ENCODE results near the gene MTG2.

MTG2 gene

DNA sequence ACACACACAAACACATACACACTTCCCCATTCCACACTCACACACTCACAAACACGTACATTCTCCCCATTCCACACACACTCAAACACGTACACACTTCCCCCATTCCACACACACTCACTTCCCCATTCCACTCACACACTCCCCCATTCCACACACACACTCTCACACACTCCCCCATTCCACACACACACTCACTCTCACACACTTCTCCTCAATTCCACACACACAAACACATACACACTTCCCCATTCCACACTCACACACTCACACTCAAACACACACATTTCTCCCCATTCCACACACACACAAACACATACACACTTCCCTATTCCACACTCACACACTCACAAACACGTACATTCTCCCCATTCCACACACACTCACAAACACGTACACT lies 46.8 kb downstream of the MTG2 start:
- in situ Hi-C loops (cut with HindIII; ENCODE audit: low sequenced_read_pairs): no loop called here

DNA sequence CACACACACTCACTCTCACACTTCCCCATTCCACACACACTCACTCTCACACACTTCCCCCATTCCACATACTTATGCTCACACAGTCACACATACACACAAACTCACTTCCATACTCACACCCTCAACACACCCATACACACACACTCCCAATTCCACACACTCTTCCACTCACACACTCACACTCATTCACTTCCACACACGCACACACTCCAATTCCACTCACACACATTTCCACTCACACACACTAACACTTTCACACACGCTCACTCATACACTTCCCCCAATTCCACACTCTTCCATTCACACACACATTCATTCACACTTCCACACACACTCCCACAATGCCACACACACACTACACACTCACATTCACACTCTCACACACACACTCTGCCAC lies 47.4 kb downstream of the MTG2 start:
- in situ Hi-C loops (cut with HindIII; ENCODE audit: low sequenced_read_pairs): no loop called here

GRCh38 chr20:62230696-62231095 lies 47.9 kb downstream of the MTG2 start:
- in situ Hi-C loops (cut with HindIII; ENCODE audit: low sequenced_read_pairs): no loop called here

GRCh38 chr20:62231292-62231691 lies 48.5 kb downstream of the MTG2 start:
- in situ Hi-C loops (cut with HindIII; ENCODE audit: low sequenced_read_pairs): no loop called here

- in situ Hi-C loops (cut with HindIII; ENCODE audit: low sequenced_read_pairs): no loop called here
Measured at GRCh38 chr20:62232194-62232593, 49.4 kb downstream of the MTG2 start.

GRCh38 chr20:62232770-62233645 lies 50.2 kb downstream of the MTG2 start:
- in situ Hi-C loops (cut with HindIII; ENCODE audit: low sequenced_read_pairs): no loop called here

- in situ Hi-C loops (cut with HindIII; ENCODE audit: low sequenced_read_pairs): no loop called here
Measured at GRCh38 chr20:62233684-62234083, 50.9 kb downstream of the MTG2 start.

- in situ Hi-C loops (cut with HindIII; ENCODE audit: low sequenced_read_pairs): no loop called here
Measured at GRCh38 chr20:62234339-62234738, 51.5 kb downstream of the MTG2 start.

- in situ Hi-C loops (cut with HindIII; ENCODE audit: low sequenced_read_pairs): no loop called here
Measured at GRCh38 chr20:62235001-62235776, 52.4 kb downstream of the MTG2 start.

DNA sequence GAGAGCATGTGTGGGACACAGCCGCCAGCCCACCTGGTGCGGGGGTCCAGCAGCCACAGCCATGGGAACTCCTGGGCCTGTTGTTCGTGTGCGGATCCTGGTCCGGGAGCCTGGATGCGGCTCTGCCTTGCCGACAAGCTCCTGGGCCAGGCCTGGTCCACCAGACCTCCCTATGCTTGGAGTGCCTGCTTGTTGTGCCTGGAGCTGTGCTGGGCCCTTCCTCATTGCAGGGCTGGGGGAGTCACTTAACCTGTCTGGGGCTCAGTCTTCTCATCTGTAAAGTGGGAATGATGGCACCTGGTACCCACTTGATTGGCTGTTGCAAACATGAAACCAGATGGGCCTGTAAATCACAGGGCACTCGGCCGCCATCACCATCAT lies 52.9 kb downstream of the MTG2 start:
- in situ Hi-C loops (cut with HindIII; ENCODE audit: low sequenced_read_pairs): no loop called here

DNA sequence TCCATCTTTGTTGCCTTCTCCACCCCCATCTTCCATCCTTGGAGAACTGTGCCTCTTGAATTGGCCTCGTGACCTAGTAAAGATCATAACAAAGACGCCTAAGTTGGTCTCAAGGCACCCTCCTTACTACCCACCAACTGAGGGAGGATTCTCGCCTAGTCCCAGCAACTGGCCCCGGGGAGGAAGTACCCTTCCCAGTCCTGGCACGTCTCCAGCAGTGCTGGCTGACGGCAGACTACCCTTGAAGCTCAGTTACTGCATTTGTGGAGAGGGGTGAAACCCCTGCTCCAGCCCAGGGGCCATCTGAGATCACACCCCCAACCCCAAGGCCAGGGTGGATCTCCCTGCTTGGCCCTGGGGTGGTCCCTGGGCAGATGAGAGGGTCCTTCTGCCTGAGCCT lies 53.4 kb downstream of the MTG2 start:
- in situ Hi-C loops (cut with HindIII; ENCODE audit: low sequenced_read_pairs): no loop called here

GRCh38 chr20:62236766-62237513 lies 54.1 kb downstream of the MTG2 start:
- in situ Hi-C loops (cut with HindIII; ENCODE audit: low sequenced_read_pairs): no loop called here

- in situ Hi-C loops (cut with HindIII; ENCODE audit: low sequenced_read_pairs): no loop called here
Measured at GRCh38 chr20:62237514-62237800, 54.6 kb downstream of the MTG2 start.

DNA sequence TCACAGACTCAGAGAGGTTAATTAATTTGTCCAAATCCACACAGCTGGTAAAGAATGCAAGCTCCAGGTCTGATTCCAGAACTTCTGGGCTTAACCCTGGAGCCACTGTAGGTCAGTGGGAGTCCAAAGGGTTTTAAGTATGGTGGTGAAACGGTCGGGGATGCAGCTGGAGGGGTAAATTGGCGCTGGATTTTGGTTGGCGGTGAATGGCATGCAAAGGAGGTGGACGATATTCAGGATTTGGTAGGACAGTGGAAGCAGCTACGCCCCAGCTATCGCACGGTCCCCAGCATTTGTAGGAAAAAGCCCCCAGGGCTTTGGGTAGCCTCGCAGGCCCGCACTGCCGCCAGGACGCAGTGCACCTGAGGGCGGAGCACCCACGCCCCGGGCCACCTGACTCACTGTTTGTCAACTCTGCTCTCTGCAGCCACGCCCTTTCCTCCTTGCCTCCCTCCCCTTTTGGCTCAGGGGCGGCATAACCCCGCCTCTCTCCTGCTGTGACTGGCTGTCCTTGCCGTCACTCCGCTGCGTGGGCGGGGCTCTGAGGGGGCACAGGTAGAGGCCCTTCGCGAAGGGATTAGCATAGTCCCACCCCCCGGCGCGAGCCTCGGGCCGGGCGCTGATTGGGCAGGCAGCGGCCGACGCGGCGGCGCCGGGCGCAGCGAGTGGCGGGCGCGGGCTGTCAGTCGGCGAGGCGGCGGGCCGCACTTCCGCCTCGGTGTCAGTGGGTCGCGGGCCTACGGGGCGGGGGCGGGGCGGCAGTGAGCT lies 55.2 kb downstream of the MTG2 start, which contains the start of gene OSBPL2:
TSS of gene OSBPL2 (plus strand) at position 721 of the 768 bp plus-strand sequence. CDS start 17,664 bp downstream, outside the sequence.
- in situ Hi-C loops (cut with HindIII; ENCODE audit: low sequenced_read_pairs): no loop called here

- in situ Hi-C loops (cut with HindIII; ENCODE audit: low sequenced_read_pairs): no loop called here
Measured at GRCh38 chr20:62238569-62239277, 55.9 kb downstream of the MTG2 start.

DNA sequence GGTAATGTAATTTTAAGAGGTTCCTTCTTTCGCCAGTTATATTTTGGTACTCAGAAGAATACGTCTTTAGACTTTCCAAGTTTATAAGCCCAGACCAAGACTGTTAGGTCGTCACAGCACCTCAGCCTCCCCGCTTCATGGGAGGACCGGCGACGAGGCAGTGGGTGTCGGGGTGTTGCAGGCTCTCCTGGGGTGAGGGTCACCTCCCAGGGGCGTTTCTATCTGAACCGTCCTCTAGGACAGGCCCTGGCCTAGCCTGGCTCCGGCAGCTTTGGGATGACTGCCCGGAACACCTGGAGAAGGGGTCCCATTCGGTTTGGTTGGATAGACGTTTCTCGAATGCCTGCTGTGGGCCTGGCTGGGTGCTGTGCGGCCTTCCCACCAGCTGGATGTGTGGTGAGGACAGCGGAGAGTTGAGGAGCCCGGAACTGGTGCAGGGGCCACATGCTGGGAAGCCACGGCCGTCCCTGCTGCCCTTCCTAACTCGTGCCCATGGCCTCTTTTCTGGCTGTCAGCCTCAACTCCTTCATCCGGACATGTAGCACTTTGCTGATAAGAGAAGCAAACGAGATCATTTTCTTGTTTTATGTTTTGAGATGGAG lies 56.6 kb downstream of the MTG2 start:
- in situ Hi-C loops (cut with HindIII; ENCODE audit: low sequenced_read_pairs): no loop called here

- in situ Hi-C loops (cut with HindIII; ENCODE audit: low sequenced_read_pairs): no loop called here
Measured at GRCh38 chr20:62240020-62240685, 57.3 kb downstream of the MTG2 start.

GRCh38 chr20:62241506-62241905 lies 58.7 kb downstream of the MTG2 start:
- in situ Hi-C loops (cut with HindIII; ENCODE audit: low sequenced_read_pairs): no loop called here

DNA sequence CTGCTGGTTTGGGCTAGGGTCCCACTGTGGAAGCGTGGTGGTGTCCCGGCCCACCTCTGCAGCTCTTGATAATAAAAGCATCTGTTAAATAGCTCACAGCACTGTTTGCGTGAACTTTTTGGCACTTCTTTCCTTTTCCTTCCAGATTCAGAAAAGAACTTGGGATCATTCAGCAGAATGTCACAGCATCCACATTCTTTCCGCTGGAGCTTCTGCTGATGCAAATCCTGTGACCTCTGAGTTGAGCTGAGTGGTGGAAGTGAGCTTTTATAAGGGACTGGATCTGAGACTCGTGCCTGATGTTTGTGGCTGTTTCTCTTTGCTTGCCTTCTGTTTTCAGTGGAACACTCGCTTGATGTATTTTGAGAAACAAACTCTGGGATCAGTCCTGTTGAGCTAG lies 59.3 kb downstream of the MTG2 start:
- in situ Hi-C loops (cut with HindIII; ENCODE audit: low sequenced_read_pairs): no loop called here

All from endothelial cell of hepatic sinusoid (primary cell).